Activated effector memory CD4-positive, alpha-beta T cell treated with anti-CD3 and anti-CD28 coated beads, Interleukin-2, amount 50 U/mL, for 16 hours (primary cell): Measurements from ENCODE around the gene PPARGC1A.

Source experiments
- DNase-seq: peaks from one replicate; pipeline ENCODE4 v3.0.0-alpha.2; 2020

Gene PPARGC1A

GRCh38 chr4:23835774-23836478 lies 53.9 kb downstream of the PPARGC1A start:
- no peak for DNase-seq

GRCh38 chr4:23828779-23829178 lies 61.1 kb downstream of the PPARGC1A start:
- DNase-seq: no peak

DNA sequence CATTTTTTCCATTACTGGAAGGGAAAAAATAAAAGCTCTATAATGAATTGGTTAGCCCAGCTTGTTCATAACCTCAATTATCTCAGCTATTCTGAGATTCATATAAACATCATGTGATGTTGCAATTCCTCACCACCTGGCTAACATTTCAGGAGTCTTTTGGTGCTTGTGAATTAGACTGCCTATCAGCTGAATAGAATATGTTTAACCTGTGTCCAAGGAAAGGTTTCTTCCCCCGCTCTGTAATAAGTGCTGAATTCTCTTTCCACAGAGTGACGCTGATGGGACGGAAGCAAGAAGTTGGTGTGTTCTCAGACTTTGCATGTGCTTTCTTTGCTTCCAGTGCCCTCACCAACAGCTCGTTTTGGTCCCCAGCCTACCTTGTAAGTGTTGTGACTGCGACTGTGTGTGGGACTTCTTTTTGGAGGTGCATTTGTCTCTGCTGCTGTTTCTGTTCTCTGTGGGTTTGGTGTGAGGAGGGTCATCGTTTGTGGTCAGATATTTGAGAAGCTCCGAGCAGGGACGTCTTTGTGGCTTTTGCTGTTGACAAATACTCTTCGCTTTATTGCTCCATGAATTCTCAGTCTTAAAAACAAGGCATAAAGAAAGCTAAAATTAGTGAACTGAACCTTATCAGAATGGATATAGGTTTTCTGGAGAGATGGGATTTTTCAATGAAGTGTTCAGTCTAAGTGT lies 61.7 kb downstream of the PPARGC1A start:
- DNase-seq: no peak

DNA sequence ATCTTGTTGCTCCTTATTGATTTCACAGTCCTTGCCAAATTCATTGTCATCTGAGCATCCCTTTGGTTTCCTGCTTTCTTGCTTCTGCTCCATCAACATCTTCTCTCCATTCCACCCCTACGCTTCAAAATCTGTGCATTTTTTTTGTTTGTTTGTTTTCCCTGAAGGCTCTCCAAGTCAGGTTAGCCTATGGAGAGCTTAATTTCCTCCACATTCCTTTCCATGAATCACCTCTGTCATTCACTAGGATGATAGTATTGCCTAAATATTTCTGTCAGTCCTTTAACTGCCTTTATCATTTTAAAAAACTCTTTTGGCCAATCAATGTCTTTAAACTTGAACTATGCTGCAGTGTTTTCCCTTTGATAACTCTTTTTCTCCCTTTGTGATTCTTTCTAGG lies 67.7 kb downstream of the PPARGC1A start:
- DNase-seq: no peak

DNA sequence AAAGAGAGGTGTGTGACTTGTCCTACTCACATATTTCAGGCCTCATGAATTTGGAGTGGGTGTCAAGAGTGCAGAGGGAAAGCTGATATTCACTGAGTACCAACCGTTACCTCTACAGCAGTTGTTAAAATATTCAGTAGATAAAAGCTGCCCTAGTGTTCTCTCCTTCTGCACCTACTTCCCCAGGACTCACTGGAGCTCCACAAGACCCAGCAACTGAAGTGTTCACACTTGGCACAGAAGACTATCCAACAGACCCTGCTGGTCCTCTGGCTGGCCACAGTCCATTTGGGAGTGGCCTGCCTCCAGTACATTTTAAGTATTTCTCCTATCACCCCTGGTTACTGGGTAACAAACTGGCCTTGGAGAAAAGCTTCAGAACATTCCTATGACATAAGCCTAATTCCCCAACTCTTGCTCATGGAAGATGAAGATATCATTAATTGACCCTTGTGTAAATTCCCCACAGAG lies 70.8 kb downstream of the PPARGC1A start:
- DNase-seq: no peak

DNA sequence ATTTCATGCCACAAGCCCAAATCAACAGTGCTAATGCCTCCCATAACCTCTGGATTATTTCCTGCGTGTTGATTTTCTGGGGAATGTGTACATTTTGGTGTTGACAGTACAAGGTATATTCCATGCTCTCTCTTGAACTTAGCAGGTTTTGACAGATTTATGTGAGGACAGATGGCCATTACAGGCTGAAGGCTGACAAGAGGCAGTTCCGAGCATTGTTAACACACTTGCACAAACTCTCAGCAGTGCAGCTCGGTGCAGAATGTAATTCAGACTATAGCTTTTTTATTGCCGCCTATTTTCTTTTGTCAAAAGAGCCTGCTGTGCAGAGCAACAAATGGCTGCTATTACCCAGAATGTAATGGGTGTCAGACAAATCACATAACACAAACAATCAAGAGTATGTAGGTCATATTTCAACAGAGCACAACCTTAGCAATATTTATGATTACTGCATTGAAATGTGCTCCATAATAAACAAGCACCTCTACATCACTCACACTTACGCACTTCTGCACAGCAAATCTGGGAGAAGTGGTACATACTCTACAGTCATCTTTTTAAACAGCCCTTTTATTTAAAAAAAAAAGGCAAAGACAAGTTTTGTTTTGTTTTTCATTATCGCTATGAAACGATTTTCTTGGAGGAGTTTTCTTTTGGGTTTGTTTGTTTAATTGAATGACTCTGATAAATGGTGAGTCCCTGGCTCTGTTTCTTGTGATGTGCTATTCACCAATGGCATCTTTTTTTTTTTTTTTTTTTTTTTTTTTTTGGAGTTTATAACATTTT lies 71.6 kb downstream of the PPARGC1A start:
- DNase-seq: no peak

DNA sequence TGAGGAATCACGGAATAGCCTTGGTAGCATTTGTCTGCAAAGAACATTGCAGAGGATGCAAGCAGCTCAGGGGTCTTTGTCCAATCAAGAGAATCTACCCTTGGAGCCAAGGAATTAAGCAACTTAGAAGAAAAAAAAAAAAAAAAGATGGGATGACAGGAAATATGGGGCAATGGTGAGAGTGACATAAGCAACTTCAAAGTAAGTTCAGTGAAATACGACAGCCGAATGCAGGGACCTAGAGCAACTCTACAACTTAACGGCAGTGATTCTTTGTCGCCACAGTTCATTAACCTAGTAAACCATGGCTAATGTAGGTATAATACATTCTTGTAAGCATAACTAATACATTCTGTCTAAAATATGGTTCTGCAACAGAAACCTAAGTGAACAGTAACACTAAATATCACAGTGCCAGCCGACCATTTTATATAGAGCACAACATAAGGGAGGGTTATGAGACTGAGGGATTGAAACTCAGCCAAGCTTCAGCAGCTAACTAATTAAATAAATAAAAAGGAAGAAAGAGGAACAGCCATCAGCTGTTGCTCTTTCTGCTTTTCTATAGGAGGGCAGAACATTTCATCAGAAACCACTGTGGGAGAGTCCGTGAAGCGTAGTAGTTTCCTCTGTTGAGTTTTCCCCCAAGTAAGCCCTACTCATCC lies 74.7 kb downstream of the PPARGC1A start:
- no peak for DNase-seq

DNA sequence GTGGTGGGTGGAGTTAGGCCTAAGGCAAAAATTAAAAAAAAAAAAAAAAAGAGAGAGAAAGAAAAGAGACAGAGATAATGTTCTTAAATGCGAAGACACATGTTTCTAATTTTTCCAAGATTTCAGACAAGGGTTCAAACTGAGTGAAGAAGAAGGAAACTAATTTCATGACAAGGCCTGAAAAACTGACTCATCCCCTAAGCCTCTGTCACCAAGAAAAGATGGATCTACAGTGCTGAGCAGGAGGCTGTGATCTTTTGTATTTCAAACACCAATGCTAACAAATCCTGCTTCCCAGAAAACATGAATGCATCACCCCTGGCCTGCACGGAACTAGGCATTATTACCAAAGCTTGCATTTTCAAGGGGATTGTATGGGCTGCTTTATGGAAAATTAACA lies 75.3 kb downstream of the PPARGC1A start:
- no peak for DNase-seq

DNA sequence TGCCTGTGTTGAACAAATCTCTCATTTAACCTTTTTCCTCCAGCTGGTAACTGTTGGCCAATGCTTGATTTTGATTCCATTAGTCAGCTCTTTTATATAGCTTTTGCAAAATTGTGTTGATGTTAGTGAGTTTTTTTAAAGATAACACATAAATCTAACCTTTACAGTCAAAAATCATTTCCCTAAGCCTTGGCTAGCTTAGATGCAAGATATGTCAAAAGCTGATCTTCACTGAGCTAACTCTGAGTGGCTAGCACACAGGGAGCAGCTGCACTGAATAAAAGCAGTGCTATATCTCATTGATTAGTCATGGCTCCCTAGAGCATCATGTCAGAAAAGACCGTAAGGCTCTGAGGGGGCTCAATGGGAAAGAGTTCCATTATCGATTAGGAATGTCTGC lies 78.7 kb downstream of the PPARGC1A start:
- DNase-seq: no peak

DNA sequence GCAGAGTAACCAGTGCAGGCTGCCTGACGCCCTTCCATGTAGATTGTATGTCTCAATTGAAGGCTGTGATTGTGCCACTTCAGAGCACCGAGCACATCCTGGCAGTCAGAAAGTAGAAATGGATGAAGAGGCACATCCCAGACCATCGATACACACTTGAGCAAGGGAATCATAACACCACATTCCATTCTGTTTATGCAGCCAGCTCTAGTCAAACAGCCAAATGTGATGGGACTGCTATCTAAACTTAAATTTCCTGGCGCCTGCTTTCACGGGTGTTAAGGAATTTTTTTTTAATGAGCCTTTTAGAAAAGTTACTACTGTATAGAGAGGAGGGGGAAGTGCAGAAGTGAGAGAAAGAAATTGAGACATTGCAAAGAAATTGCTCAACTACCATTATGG lies 84.4 kb downstream of the PPARGC1A start:
- DNase-seq: no peak

DNA sequence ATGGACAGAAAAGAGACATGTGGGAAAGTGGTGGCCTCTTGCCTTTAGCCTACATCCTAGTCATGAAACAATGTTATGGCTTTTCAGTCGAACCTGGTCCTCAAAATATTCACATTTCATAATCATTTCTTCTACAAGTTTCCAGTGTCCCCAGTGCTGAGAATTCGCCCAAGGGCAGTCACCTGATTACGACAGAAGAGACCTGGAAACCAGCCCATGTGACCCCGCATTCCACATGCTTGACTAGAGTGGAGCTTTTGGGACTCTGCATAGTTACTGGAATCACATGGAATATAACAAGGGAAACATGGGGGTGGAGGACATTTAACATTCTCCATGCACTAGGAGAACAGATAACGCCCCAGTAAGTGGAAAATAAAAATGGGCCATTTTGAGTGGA lies 100.1 kb downstream of the PPARGC1A start:
- no peak for DNase-seq

DNA sequence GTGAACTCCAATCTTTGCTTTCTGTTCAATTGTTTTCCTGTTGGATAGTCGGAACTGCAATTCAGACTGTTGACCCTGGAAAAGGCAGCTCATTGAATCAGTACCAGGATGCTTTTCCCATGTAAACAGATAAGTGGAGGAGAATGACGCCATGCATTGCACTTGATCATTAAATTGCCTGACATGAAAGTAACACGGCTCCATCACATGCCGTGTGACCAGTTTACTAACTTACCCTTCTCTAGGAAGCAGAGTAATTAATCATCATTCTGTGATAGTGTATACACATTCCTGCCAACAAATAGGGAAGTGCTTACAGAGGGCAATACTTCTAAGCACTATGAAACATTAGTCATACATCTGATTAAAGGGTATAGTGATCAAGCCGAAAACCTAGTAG lies 101.4 kb downstream of the PPARGC1A start:
- DNase-seq: no peak

DNA sequence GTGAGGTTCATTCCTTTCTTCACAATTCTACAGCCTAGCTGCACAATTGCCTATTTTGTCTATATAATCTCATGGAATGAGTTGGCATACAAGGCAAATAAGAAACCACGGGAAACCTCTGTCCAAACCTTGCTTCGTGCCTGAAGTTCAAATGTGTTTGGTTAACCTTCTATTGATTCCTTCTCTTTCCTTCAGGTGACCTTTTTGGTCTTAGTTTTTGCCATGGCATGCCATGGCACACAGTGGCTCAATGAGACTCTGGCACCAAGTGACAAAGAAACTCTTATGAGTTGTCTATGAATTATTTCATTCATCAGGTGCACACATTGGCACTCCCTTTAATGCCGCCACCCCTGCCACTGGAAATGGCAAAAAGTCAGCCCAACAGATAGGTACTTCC lies 101.8 kb downstream of the PPARGC1A start:
- no peak for DNase-seq

DNA sequence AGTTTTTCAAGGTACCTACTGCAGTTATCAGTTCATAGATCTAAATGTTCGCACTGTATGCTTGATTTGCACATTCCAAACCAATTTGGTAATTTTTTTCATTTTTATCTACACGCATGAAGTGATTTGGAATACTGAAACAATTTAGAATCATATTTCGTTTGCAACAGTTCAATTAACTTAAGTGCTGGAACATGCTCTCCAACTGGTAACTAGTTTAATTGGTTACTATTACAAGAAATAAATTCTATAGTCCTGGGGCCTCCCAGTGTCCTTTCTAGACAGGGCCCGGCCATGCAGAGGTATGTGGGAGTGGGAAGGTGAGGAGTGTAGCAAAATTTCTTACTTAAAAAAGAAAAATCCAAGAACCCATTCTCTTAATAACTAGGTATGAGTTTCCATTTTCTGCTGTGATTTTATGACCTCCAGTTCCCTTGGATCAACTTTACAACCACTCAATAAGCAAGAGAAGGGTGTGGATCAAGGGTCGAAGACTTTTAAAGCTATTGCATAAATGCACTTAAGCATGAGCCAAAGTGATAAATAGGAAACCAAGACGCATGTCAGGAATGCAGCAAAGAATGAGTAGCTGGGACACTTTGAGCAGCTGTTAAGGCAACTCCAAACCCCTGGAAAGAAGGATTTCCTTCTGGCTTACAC lies 106.9 kb downstream of the PPARGC1A start:
- no peak for DNase-seq

DNA sequence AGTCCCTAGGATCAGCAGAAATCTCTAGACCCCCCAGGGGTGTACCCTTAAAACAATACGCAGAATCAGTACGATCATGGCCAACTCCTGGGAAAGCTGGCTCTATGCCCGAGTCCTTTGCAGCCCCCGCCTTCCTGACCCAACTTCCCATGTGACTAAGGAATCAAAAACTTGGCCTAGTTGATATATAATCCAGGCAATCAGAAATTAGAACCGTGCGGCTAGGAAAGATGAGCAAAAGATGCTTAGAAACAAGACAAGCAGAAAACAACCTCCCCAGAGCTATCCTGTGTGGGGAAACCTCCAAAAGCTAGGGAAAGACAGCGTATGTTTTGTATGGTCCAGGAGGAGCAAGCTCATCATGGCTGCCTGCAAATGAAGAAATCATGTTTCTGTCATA lies 110.0 kb downstream of the PPARGC1A start:
- DNase-seq: no peak

GRCh38 chr4:23779422-23779821 lies 110.4 kb downstream of the PPARGC1A start:
- DNase-seq: no peak

GRCh38 chr4:23775694-23776093 lies 114.2 kb downstream of the PPARGC1A start:
- DNase-seq: no peak

GRCh38 chr4:23774909-23775308 lies 114.9 kb downstream of the PPARGC1A start:
- no peak for DNase-seq

- no peak for DNase-seq
These were observed 115.8 kb downstream of the PPARGC1A start for GRCh38 chr4:23773884-23774636.

DNA sequence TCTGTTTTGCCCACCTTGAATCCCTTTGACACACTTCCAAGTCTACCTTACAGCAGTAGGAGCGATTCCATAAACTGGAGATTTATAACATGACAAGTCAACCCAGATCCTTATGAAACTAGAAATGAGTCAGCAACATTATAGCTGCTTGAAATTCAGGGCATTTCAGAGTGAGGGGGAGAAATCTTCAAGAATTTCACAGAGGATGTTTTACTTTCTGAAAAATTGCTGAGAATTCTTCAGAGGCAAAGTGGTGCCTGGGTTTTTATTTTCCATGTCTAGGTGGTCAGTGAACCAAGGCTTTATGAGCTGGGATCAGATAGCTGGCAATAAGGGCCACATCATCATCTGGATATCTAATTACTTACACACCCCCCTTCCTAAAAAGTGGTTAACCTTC lies 119.8 kb downstream of the PPARGC1A start:
- DNase-seq: no peak

- no peak for DNase-seq
These were observed 120.4 kb downstream of the PPARGC1A start for GRCh38 chr4:23769406-23769805.

- no peak for DNase-seq
These were observed 121.3 kb downstream of the PPARGC1A start for GRCh38 chr4:23768541-23768940.
